AG10803 (cell line): ENCODE data around the gene APMAP.
"Not testable (repeated sequence)": the region's sequence is repeated elsewhere in the genome, so short reads cannot be mapped to it uniquely, and the experiment has no call there.

Source experiments
- DNase-seq: peaks from one replicate; pipeline ENCODE4 v3.0.0; 2010; ENCODE audit warnings: low read depth
- H3K4me3 ChIP-seq: 2 replicates; pipeline ENCODE4 v1.5.1; 2011; ENCODE audit warnings: mild to moderate bottlenecking, low read length, control low read depth
- CTCF ChIP-seq: conservative IDR thresholded peaks from 2 replicates; pipeline ENCODE4 v1.5.1; 2011; ENCODE audit warnings: mild to moderate bottlenecking, low read length, control low read depth, inconsistent platforms

Gene APMAP

GRCh38 chr20:25007491-25008305 is 15.1 kb upstream of the APMAP start:
- H3K4me3 ChIP-seq = no peak overlapping the region
- no peak for TF ChIP-seq CTCF
- DNase-seq = no peak

GRCh38 chr20:25006431-25007167 is 14.0 kb upstream of the APMAP start:
- TF ChIP-seq CTCF = no peak
- no peak overlapping the region for H3K4me3 ChIP-seq
- DNase-seq = no peak

GRCh38 chr20:25005661-25006060 is 13.1 kb upstream of the APMAP start:
- DNase-seq = no peak
- TF ChIP-seq CTCF = no peak
- no peak overlapping the region for H3K4me3 ChIP-seq

GRCh38 chr20:25005220-25005619 is 12.7 kb upstream of the APMAP start:
- no peak for TF ChIP-seq CTCF
- peak; percentile 64 for DNase-seq
- no peak overlapping the region for H3K4me3 ChIP-seq

GRCh38 chr20:25003002-25003401 is 10.5 kb upstream of the APMAP start:
- DNase-seq = no peak

GRCh38 chr20:25001323-25001722 is 8.8 kb upstream of the APMAP start:
- not testable (repeated sequence) for H3K4me3 ChIP-seq, DNase-seq

More at GRCh38 chr20:25003002-25003401, 10.5 kb upstream of the APMAP start:
- no peak for TF ChIP-seq CTCF
- no peak overlapping the region for H3K4me3 ChIP-seq

GRCh38 chr20:25000268-25000801 is 7.8 kb upstream of the APMAP start:
- peak; percentile 27; the same call in 1 of the 2 replicates for TF ChIP-seq CTCF
- H3K4me3 ChIP-seq = no peak overlapping the region
- DNase-seq = peak; percentile 98
